H1 (cell line): ENCODE measurements around the gene ZNF18. TPM values are rescaled to one million over a fixed set of nuclear protein-coding genes. Genes with fewer than 3 reads are reported as not detected.

Experiments used
- CTCF ChIA-PET: fragments of 300-600 bp; sonication (Branson Sonifier 250); formaldehyde crosslinking; loops from one replicate; lab custom pipeline; 2021; ENCODE audit not compliant: partially characterized antibody; lab: Charles Lee
- POLR2A ChIA-PET: fragments of 300-600 bp; sonication (Branson Sonifier 250); formaldehyde crosslinking; loops from one replicate; lab custom pipeline; 2021; ENCODE audit warnings: inconsistent platforms; ENCODE audit not compliant: partially characterized antibody; lab: Charles Lee
- DNase-seq, 2 experiments: peaks; one replicate each; pipeline versions ENCODE4 v3.0.0 to v3.0.0-alpha.2; 2010 to 2022; ENCODE audit warnings: low spot score in 2 of 2, low read depth in 1 of 2, mixed read lengths in 1 of 2
- FAIRE-seq: peaks from 2 replicates; lab custom pipeline; 2011; peaks lifted over from hg19 to GRCh38; lab: Jason Lieb, UNC
- H2AFZ ChIP-seq: 2 replicates; pipeline ENCODE4 v1.8.1; 2012; ENCODE audit warnings: low read length, inconsistent platforms
- H2AK5ac ChIP-seq: 2 replicates; pipeline ENCODE4 v1.6.1; 2013; ENCODE audit warnings: low read depth, low read length
- H2BK120ac ChIP-seq: replicated peaks from 2 replicates; pipeline ENCODE3; 2013; ENCODE audit warnings: low read depth, low read length, inconsistent platforms
- H2BK12ac ChIP-seq: 2 replicates; pipeline ENCODE4 v1.6.1; 2013; ENCODE audit warnings: low read depth, low read length
- H2BK15ac ChIP-seq: 2 replicates; pipeline ENCODE4 v1.6.1; 2013; ENCODE audit warnings: low read length
- H2BK20ac ChIP-seq: 2 replicates; pipeline ENCODE4 v1.6.1; 2013; ENCODE audit warnings: low read length
- H2BK5ac ChIP-seq: 2 replicates; pipeline ENCODE4 v1.6.1; 2013; ENCODE audit warnings: low read depth, low read length
- H3K14ac ChIP-seq: 2 replicates; pipeline ENCODE4 v1.6.1; 2013; ENCODE audit warnings: inconsistent platforms; ENCODE audit not compliant: insufficient read length
- H3K18ac ChIP-seq: 2 replicates; pipeline ENCODE4 v1.6.1; 2013; ENCODE audit warnings: low read length; ENCODE audit errors: extremely low read depth
- H3K23ac ChIP-seq: 2 replicates; pipeline ENCODE4 v1.6.1; 2013; ENCODE audit warnings: inconsistent platforms; ENCODE audit not compliant: insufficient read length
- H3K23me2 ChIP-seq: 2 replicates; pipeline ENCODE4 v1.6.1; 2013; ENCODE audit warnings: low read depth, low read length
- H3K27ac ChIP-seq: 2 replicates; pipeline ENCODE4 v1.6.1; 2011; ENCODE audit warnings: low read depth, low read length, inconsistent platforms
- H3K27me3 ChIP-seq, 4 experiments: replicated peaks in 1 of 4; 1 replicate in 1 of 4; 2 replicates in 3 of 4; pipeline versions ENCODE4 v1.6.1 to v1.8.1; 2011 to 2013; ENCODE audit warnings: low read length in 3 of 4, mild to moderate bottlenecking in 3 of 4, inconsistent platforms in 2 of 4, mixed read lengths in 2 of 4, moderate library complexity in 1 of 4; ENCODE audit not compliant: control insufficient read depth in 3 of 4, insufficient read depth in 3 of 4; ENCODE audit errors: extremely low read depth in 1 of 4
- H3K36me3 ChIP-seq, 4 experiments: 2 replicates each; pipeline versions ENCODE4 v1.6.1 to v1.8.1; 2011 to 2013; ENCODE audit warnings: mild to moderate bottlenecking in 4 of 4, low read length in 3 of 4, moderate library complexity in 2 of 4, control low read depth in 1 of 4, inconsistent platforms in 1 of 4; ENCODE audit not compliant: insufficient read depth in 4 of 4, control insufficient read depth in 2 of 4
- H3K4ac ChIP-seq: replicated peaks from 2 replicates; pipeline ENCODE3; 2013; ENCODE audit warnings: low read length, low read depth, mixed read lengths, inconsistent platforms; ENCODE audit not compliant: insufficient read length
- H3K4me1 ChIP-seq, 4 experiments: replicated peaks in 1 of 4; 1 replicate in 1 of 4; 2 replicates in 3 of 4; pipeline versions ENCODE4 v1.6.1 to v1.8.1; 2011 to 2013; ENCODE audit warnings: low read length in 3 of 4, inconsistent platforms in 2 of 4, mixed read lengths in 1 of 4; ENCODE audit not compliant: insufficient read depth in 4 of 4, control insufficient read depth in 3 of 4
- H3K4me2 ChIP-seq, 2 experiments: 2 replicates each; pipeline versions ENCODE4 v1.6.1 to v1.8.1; 2011 to 2013; ENCODE audit warnings: low read depth in 2 of 2, low read length in 2 of 2, control low read depth in 1 of 2, inconsistent platforms in 1 of 2, mild to moderate bottlenecking in 1 of 2; ENCODE audit not compliant: insufficient read depth in 1 of 2
- H3K4me3 ChIP-seq, 4 experiments: fragments of 200-600, 300-600 bp in 1 of 4; sonication (generic), shearing (Covaris generic), sonication (Bioruptor Twin) in 1 of 4; 2 replicates each; pipeline versions ENCODE4 v1.5.1 to v1.8.1; 2011 to 2016; ENCODE audit warnings: low read length in 4 of 4, low read depth in 3 of 4, control low read depth in 2 of 4, inconsistent platforms in 2 of 4, mild to moderate bottlenecking in 2 of 4, mixed read lengths in 1 of 4, moderate library complexity in 1 of 4; ENCODE audit not compliant: insufficient read depth in 2 of 4; ENCODE audit errors: extremely low read depth in 1 of 4
- H3K56ac ChIP-seq: replicated peaks from 2 replicates; pipeline ENCODE3; 2013; ENCODE audit warnings: low read depth, mild to moderate bottlenecking, mixed read lengths, low read length, inconsistent platforms; ENCODE audit not compliant: insufficient read length
- H3K79me1 ChIP-seq: 2 replicates; pipeline ENCODE4 v1.6.1; 2013; ENCODE audit warnings: low read depth, low read length, control low read depth
- H3K79me2 ChIP-seq, 2 experiments: 2 replicates each; pipeline versions ENCODE4 v1.6.1 to v1.8.1; 2012 to 2013; ENCODE audit warnings: low read length in 2 of 2, mild to moderate bottlenecking in 2 of 2, inconsistent platforms in 1 of 2; ENCODE audit not compliant: insufficient read depth in 2 of 2, control insufficient read depth in 1 of 2
- H3K9ac ChIP-seq, 4 experiments: replicated peaks in 1 of 4; 1 replicate in 1 of 4; 2 replicates in 3 of 4; pipeline versions ENCODE4 v1.6.1 to v1.8.1; 2011 to 2013; ENCODE audit warnings: low read depth in 3 of 4, low read length in 3 of 4, control low read depth in 2 of 4, mild to moderate bottlenecking in 2 of 4, moderate library complexity in 2 of 4, inconsistent platforms in 1 of 4; ENCODE audit errors: extremely low read depth in 1 of 4
- H3K9me3 ChIP-seq, 2 experiments: 2 replicates each; pipeline versions ENCODE4 v1.6.1 to v1.8.1; 2012 to 2013; ENCODE audit warnings: mild to moderate bottlenecking in 2 of 2, moderate library complexity in 2 of 2, control low read depth in 1 of 2, inconsistent platforms in 1 of 2, low read depth in 1 of 2, low read length in 1 of 2, mixed read lengths in 1 of 2; ENCODE audit not compliant: insufficient read depth in 2 of 2
- H4K20me1 ChIP-seq, 2 experiments: replicated peaks in 1 of 2; 2 replicates each; pipeline versions ENCODE3 to v1.8.1; 2011 to 2013; ENCODE audit warnings: inconsistent platforms in 2 of 2, low read length in 2 of 2, mild to moderate bottlenecking in 1 of 2; ENCODE audit not compliant: insufficient read depth in 2 of 2, control insufficient read depth in 1 of 2
- H4K5ac ChIP-seq: 2 replicates; pipeline ENCODE4 v1.6.1; 2013; ENCODE audit warnings: low read length, low read depth, mixed read lengths, inconsistent platforms; ENCODE audit not compliant: insufficient read length
- H4K8ac ChIP-seq: 2 replicates; pipeline ENCODE4 v1.8.0; 2013; ENCODE audit warnings: mild to moderate bottlenecking, moderate library complexity, low read length, inconsistent platforms; ENCODE audit not compliant: insufficient read depth; ENCODE audit errors: extremely low read depth
- H4K91ac ChIP-seq: replicated peaks from 2 replicates; pipeline ENCODE3; 2013; ENCODE audit warnings: low read length, mixed read lengths, inconsistent platforms; ENCODE audit not compliant: insufficient read length
- MAX ChIP-seq: IDR thresholded peaks from 2 replicates; pipeline ENCODE4 v1.6.1; 2012; ENCODE audit warnings: inconsistent platforms
- POU5F1 ChIP-seq: IDR thresholded peaks from 2 replicates; pipeline ENCODE4 v1.6.1; 2011; ENCODE audit warnings: low read depth, mild to moderate bottlenecking, low read length, moderate library complexity
- WGBS, 2 experiments: shearing (Covaris generic) in 1 of 2; methylation state at CpG; one replicate each; pipeline versions ENCODE4 v1.1.6 to v1.1.7; 2013 to 2015; ENCODE audit warnings: low lambda C conversion rate in 2 of 2, mixed read lengths in 2 of 2, inconsistent platforms in 1 of 2, low coverage in 1 of 2, missing lambda C conversion rate in 1 of 2; ENCODE audit not compliant: insufficient replicate concordance in 2 of 2, insufficient coverage in 1 of 2, insufficient read length in 1 of 2; ENCODE audit errors: extremely low coverage in 1 of 2, missing lambda C conversion rate in 1 of 2; 5-methylcytosine and 5-hydroxymethylcytosine counted together
- polyA plus RNA-seq, 7 experiments: library from polyadenylated mRNA; depleted of rRNA in 3 of 7; stranded (reverse) in 5 of 7; unstranded in 2 of 7; fragments of >200 nt in 5 of 7; fragments of 200-250 nt in 2 of 7; gene quantifications; 1 replicate in 5 of 7; 2 replicates in 1 of 7; 4 replicates in 1 of 7; pipeline versions ENCODE4 v1.2.1 to v1.2.3, GENCODE V29; 2011 to 2013; ENCODE audit warnings: missing spikeins in 2 of 7, mixed read lengths in 2 of 7
- total RNA-seq: library from RNA; stranded (reverse); fragmentation: NEBNext Ultra II Directional; extraction: Animal tissue kit (Norgen Biotek cat#: 25700); gene quantifications from 2 replicates; pipeline ENCODE4 v1.2.1, GENCODE V29; 2021

ZNF18 gene
- total and polyA plus RNA-seq, 2 of the 8 experiments (the other 6 are each of a cell fraction or from before 2014, with no cell fraction given): 3.0 to 9.9 TPM

- 47% methylated on average over 1 of the region's 3 CpGs; no CpG with 5 or more reads in 1 of the 2 experiments for WGBS, 2 experiments
- Histone ChIP-seq H3K4me1 (peaks cover 0 to 3% (median 1%) of the 10 kb centered on the region in 4 experiments; a peak in 4 of 7 replicates), H3K27ac (no peak overlapping the region), H3K27me3 (no peaks in the 10 kb centered on the region; a peak in 1 of 7 replicates), H3K23me2 (peaks cover 2% of the 10 kb centered on the region; the same call in 1 of the 2 replicates), H3K9ac (peak overlapping the region in 3 of 4 experiments; percentile 59 to 85 (median 76); a peak in 3 of 7 replicates), H3K9me3 (no peaks in the 10 kb centered on the region), H3K18ac (no peak overlapping the region), H2AFZ (no peak overlapping the region), H2BK15ac (no peak overlapping the region), H3K79me1 (peaks cover 3% of the 10 kb centered on the region), H3K4me3 (peak overlapping the region; percentile 68 to 85 (median 77)), H2BK20ac (no peak overlapping the region), H3K14ac (no peak overlapping the region), H4K8ac (no peak overlapping the region), H2BK5ac (no peak overlapping the region), H3K56ac (no peak overlapping the region), H3K23ac (no peak overlapping the region), H4K5ac (no peak overlapping the region), H4K20me1 (peaks cover 8 to 14% of the 10 kb centered on the region in 2 experiments), H2BK12ac (no peak overlapping the region), H2BK120ac (no peak overlapping the region), H2AK5ac (no peak overlapping the region), H3K4me2 (peak overlapping the region; percentile 63 to 67), H3K4ac (no peak overlapping the region), H3K36me3 (no peaks in the 10 kb centered on the region), H4K91ac (no peak overlapping the region), H3K79me2 (peaks cover 4 to 53% of the 10 kb centered on the region in 2 experiments; a peak in 3 of 4 replicates)
- ChIA-PET CTCF (interaction anchor here (0.8 kb wide), 1 partner anchor 13 kb away, joined by 3 read pairs; no protein-coding TSS in a partner anchor), POLR2A (interaction anchor here (0.9 to 4.8 kb wide), 13 partner anchors 9 to 1273 kb away, joined by 3 to 49 read pairs (median 6); partner anchors contain the start of gene ZNF18)
- TF ChIP-seq MAX: no peak
- TF ChIP-seq POU5F1: no peak
- FAIRE-seq (no peak), DNase-seq (no peak)
Measured at GRCh38 chr17:12021623-12022140, 24.4 kb upstream of the ZNF18 start.
